GM10266 (cell line): ENCODE measurements around the gene TAB2.

Source experiments
- DNase-seq: peaks from one replicate; pipeline ENCODE4 v3.0.0; 2012; ENCODE audit errors: extremely low spot score
- TF ChIP-seq, protein P1 (sequence below): IDR thresholded peaks from 2 replicates; pipeline ENCODE4 v1.5.1; 2012; ENCODE audit warnings: mild to moderate bottlenecking, low read depth; ENCODE audit not compliant: control insufficient read depth, insufficient read depth; ENCODE audit errors: missing control alignments

Gene TAB2

DNA sequence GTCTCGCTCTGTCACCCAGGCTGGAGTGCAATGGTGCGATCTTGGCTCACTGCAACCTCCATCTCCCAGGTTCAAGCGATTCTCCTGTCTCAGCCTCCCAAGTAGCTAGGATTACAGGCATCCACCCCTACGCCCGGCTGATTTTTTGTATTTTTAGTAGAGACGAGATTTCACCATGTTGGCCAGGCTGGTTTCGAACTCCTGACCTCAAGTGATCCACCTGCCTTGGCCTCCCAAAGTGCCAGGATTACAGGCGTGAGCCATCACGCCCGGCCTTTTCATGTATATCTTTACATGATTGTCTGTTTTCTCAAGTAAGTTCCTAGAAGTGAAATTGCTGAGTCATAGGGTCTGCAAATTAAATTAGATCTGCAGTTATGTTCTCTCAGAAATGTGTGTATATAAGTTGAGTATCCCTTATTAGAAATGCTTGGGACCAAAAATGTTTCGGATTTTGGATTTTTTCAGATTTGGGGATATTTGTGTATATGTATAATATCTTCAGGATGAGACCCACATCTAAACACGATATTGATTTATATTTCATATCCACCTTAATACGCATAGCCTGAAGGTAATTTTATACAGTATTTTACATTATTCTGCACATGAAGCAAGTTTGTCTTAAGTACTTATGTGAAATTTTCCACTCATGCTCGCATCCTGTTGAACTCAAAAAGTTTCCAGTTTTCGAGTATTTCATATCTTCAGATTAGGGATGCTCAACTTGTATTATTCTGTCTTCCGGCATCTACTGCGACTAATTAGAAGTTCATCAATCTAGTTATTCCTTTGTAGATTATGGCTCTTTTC, 40.4 kb downstream of the TAB2 start:
- DNase-seq: no peak
- TF ChIP-seq, protein P1, sequence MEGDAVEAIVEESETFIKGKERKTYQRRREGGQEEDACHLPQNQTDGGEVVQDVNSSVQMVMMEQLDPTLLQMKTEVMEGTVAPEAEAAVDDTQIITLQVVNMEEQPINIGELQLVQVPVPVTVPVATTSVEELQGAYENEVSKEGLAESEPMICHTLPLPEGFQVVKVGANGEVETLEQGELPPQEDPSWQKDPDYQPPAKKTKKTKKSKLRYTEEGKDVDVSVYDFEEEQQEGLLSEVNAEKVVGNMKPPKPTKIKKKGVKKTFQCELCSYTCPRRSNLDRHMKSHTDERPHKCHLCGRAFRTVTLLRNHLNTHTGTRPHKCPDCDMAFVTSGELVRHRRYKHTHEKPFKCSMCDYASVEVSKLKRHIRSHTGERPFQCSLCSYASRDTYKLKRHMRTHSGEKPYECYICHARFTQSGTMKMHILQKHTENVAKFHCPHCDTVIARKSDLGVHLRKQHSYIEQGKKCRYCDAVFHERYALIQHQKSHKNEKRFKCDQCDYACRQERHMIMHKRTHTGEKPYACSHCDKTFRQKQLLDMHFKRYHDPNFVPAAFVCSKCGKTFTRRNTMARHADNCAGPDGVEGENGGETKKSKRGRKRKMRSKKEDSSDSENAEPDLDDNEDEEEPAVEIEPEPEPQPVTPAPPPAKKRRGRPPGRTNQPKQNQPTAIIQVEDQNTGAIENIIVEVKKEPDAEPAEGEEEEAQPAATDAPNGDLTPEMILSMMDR: no peak

DNA sequence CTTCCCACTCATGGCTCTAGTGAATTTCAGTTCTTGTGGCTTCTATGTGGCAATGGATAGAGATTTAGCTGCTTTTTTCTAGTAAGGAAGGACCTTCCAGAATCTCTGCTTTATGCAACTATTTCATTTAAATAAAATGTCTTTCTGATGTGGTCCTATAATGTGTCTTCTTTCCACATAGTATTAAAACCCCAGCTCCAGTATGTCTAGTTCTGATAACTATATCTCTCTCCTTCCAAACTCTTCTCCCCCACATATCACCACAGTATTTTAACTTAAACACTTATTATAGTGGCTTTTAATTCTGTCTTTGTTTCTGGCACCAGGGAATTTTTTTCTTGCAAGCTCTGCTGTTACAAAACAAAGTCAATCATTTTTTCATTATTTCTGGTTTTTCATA, 41.9 kb downstream of the TAB2 start:
- no peak for DNase-seq
- TF ChIP-seq, protein P1: no peak

DNA sequence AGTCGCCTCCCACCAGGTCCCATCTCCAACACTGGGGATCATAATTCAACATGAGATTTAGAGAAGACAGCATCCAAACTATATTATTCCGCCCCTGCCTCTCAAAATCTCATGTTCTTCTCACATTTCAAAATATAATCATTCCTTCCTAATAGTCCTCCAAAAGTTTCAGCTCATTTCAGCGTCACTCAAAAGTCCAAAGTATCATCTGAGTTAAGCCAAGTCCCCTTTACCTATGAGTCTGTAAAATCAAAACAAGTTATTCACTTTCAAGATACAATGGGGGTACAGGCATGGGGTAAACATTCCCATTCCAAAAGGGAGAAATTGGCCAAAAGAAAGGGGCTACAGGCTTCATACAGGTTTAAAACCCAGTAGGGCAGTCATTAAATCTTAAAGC, 43.0 kb downstream of the TAB2 start:
- TF ChIP-seq, protein P1: no peak
- no peak for DNase-seq

DNA sequence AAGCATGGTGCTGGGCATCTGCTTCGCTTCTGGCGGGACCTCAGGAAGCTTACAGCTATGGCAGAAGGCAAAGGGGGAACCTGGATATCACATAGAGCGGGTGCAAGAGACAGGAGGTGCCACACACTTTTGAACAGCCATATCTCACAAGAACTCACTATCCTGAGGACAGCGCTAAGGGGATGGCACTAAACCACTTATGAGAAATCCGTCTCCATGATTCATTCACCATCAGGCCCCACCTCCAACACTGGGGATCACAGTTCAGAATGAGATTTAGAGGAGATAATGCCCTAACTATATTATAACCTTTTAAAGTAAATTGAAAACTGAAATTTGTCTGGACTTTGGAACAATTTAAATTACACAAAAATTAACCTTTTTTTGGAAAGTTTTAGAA, 44.8 kb downstream of the TAB2 start:
- DNase-seq: no peak
- TF ChIP-seq, protein P1: no peak

DNA sequence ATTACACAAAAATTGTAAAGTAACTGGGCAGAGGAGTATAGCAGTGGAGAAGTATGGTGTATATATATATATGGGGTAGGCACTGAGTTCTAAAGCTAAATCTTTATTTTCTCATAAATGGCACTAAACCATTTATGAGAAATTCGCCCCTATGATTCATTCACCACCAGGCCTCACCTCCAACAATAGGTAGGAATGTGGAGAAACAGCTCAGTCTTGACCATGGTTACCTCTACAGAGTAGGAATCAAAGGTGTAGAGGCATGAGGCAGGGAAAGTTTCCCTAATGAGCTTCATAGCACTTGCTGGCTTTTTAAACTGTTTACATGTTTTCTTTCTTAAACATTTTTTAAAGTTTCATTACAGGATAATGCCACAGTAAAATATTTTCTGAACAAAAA, 45.6 kb downstream of the TAB2 start:
- TF ChIP-seq, protein P1: no peak
- no peak for DNase-seq

DNA sequence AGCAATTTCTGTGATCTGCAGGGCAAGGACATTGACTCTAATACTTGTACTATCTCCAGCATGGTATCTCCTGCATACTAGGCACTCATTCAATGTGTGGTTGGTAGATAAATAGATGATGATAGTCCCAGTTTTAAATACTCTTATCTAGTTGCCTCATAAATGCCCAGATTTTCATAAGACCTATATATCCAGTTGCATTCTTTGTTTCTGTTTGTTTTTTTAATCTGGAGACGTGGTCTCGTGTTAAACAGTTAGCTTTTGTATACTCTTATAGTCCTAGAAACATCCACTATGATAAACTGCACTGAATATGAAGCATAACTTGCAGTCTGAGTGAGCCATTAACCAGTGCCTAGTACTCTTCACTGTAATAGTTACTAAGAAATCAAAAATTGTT, 47.0 kb downstream of the TAB2 start:
- TF ChIP-seq, protein P1: no peak
- DNase-seq: no peak

DNA sequence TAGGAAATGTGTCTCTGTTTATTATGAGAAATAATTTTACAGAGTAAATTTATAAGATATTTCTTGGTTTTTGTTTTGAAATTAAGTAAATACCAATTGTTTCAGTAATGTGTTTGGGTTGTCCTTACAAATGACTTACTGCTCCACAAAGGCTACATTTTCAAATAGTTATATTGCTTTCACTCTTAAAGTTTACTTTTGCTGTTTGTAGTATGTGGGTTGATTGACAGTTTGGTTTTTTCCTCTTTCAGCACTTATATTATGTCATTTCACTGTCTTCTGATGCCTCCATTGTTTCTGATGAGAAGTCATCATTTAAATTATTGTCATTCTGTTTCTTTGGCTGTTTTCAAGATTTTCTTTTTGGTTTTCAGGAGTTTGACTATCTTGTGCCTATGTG, 47.7 kb downstream of the TAB2 start:
- no peak for DNase-seq

More for the DNA sequence above, 47.7 kb downstream of the TAB2 start:
- TF ChIP-seq, protein P1: no peak
